Left colon (tissue), 2 donors: ENCODE results near the gene SLC34A3. TPM values are rescaled to one million over a fixed set of nuclear protein-coding genes. Genes with fewer than 3 reads are reported as not detected.

Source experiments
- ATAC-seq: fragments of 200-7000 bp; cut with Tn5 transposase; one replicate; pipeline ENCODE4 v1.9.1; 2020; ENCODE audit warnings: mild to moderate bottlenecking, moderate library complexity
- DNase-seq, 2 donors: peaks; one replicate each; pipeline ENCODE4 v3.0.0-alpha.2; 2020
- intact Hi-C, 2 donors: fragments of 100-400 bp; cut with DNase I in 1 of 2; cut with micrococcal nuclease in 1 of 2; formaldehyde crosslinking; loops; one replicate each; pipeline versions ENCODE4 v1.11.2 to v1.14.0; 2022; cut with DNase I, micrococcal nuclease
- total RNA-seq, 2 donors: library from RNA; stranded (reverse); fragmentation: NEBNext Ultra II Directional; extraction: Animal tissue kit (Norgen Biotek cat#: 25700); gene quantifications; one replicate each; pipeline ENCODE4 v1.2.1, GENCODE V29; 2021
- donor health status: DM: no; HTN: no; CAD: no.
- donor health status: DM: yes; HTN: yes; CAD: no.

SLC34A3 gene
- total RNA-seq, 2 donors from 2014 or later = not detected

DNA sequence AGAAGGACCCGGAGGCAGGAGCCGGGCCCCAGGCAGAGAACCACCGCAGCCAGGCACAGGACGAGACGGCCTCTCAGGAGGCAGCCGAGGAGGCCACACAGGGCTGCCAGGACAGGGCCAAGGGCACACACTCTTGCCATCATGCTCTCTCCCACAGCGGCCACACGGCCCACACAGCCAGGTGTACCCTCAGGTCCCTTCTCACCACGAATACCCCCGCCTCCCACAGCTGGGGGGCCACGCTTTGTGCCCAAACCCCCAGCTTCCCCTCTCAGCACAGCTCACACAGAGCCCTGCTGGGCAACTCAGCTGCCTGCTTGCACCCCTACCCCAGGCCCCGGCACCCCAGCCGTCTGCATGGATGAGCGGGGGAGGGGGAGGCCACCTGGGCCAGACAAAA, 36.9 kb upstream of the SLC34A3 start:
- intact Hi-C loops = loop anchor here in 1 of 2 donors (5.0 kb wide), 1 partner anchor 51 kb away; no protein-coding TSS in a partner anchor
- ATAC-seq (no peak), DNase-seq (peak in 1 of 2 donors; percentile 18)

DNA sequence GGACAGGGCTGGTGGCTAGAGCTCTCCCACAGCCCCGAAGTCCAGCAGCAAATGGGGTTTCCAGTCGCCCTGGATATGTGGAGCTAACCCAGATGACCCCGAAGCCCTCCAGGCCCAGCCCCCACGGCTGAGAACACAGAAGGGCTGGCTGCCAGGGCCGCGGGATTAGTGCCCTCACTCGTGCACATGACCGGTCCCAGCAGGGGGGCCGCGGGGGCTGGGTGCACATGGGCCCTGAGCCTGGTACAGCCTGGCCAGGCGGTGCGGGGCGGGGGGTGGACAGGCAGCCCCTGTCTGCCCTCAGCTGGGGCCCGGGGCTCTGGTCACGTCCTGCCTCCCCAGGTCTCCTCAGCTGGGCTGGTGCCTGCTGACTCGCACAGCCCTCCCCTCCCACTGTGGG, 36.3 kb upstream of the SLC34A3 start:
- intact Hi-C loops = loop anchor here in 1 of 2 donors (5.0 kb wide), 1 partner anchor 52 kb away; no protein-coding TSS in a partner anchor
- DNase-seq (peak in 1 of 2 donors; percentile 54), ATAC-seq (no peak)

DNA sequence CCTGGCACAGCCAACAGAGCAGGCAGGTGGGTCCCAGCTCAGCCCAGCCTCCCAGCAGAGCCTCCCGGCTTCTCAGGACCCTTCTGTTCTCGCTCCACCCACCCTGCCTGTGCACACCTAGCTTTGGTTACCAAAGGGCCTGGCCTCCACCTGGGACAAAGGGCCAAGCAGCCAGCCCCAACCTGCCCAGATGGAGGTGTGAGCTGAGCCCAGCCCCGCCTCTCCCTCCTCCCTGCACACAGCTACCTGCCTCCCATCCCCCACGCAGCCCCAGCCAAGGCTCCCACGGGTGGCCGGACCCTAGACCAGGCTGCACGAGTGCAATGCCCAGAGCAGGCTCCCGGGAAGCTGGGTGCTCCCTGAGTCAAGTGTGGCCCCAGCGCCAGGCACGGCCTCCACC, 35.8 kb upstream of the SLC34A3 start:
- DNase-seq (peak; percentile 85 to 86), ATAC-seq (peak; percentile 51)
- intact Hi-C loops = loop anchor here in 1 of 2 donors (5.0 kb wide), 1 partner anchor 53 kb away; no protein-coding TSS in a partner anchor

DNA sequence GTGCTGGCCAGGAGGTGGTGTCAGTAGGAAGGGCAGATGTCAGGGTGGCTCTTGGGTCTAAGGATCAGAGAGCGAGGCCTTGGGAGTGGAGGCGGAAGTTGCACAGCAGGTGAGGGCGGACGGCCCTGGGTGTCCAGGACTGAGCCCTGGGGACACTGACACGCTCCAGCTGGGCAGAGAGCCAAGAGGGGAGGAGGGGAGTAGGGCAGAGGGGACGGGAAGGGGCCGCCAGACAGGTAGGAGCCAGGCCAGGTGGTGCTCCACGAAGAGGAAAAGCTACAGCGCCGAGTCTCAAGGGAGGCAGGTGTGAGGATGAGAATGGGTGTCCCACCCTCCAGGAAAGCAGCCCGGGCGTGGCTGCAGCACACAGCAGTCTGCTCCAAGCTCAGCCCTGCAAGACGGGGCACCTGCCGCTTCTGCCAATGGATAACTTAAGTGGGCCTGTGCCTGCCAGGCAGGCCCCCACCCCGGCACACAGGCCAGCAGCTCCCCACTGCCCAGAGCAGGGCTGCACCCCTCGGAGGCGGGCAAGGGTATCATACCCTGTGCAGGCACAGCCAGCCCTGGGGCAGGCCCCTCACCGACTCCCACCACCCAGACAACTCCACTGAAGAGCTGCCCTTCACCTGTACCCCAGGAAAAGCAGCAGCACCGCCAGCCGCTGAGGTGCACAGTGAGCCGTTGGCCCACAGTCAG, 35.0 kb upstream of the SLC34A3 start:
- DNase-seq = peak; percentile 90 to 93
- intact Hi-C loops = no loop called here
- peak; percentile 55 for ATAC-seq

DNA sequence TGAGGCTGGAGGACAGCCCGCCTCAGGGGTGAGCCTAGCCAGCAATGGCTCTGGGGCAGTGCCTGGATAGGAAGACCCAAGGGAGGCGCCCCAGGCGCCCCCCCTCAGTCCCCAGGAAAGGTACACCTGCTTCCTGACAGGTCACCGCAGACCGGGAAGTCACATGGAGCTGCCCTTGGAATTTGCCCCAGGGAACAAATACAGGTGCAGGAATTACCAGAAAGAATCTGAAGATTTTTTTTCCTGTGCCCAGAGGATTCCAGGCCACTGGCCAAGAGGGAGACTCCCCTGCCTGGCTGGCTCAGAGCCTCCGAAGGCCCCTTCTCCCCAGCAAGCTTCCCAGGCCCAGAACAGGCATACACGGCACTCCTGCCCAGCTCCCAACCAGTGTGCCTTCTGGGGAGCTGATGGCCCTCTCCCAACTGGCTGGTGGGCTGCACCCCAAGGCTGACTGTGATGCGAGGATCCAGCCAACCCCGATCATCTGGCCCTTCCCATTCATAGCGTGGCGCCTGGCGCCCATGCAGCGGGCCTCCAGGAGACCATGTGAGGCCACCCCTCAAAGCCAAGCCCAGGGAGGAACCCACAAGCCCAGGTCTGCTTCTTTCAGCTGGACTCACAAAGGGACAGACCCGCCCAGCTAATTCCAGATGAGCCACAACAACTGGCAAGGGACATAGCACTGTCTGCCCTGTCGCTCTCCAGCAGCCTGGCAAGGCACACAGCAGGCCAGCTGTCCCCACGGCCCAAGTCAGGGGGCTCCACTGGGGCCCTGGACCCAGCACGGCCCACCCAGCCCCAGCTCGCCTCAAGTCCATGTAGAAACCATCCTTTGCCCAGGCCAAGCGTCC, 32.4 kb upstream of the SLC34A3 start:
- intact Hi-C loops = no loop called here
- ATAC-seq (peak; percentile 38), DNase-seq (peak; percentile 73 to 89)

DNA sequence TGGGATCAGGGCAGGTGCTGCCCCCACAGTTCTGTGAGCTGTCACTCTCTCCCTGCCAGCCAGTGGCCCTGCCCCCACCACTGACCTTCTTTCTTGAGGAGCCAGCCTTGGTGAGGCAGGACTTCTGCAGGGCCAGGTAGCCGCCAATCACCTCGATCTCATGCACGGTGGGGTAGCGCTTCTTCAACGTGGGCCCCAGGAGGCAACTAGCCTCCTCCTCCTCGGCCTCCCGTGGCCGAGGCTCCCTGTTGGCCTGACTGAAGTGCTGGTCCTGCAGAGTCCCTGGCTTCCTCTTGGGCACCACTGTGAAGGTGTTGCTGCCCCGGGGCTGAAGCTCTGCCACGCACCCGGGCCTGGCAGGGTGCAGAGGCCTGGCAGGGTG, 31.8 kb upstream of the SLC34A3 start:
- intact Hi-C loops = no loop called here
- DNase-seq = peak in 1 of 2 donors; percentile 41
- no peak for ATAC-seq

DNA sequence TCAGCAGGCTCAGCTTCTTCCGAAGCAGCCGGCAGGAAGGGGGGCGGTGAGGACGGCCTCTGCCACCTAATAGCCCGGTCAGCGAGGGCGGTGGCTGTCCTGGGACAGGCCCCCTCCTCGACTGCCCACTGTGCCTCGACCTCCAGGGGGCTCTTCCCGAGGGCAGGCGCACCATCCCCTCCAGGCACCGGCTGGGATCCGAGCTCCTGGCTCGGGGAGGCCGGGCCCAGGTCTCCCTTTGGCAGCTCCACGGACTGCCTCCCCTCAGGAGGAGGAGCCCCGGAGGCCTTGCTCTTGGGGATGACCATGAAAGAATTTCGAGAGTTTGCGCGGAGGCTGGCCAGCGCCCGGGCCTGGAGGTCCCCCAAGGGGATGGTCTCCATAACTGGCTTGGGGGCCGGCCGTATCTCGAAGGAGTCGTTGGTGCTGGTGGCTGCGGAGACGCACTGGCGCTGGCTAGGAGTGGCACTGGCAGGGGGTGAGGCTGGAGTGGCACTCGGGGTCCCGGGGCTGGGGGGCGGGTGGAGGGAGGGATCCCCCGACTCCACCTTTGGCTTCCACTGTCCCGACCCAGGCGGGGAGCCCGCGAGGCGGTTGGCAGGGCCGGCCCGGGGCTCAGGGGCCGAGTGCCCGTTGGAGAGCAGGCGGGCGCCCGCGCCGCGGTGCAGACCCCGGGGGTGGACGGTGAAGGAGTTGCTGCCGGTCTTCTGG, 31.1 kb upstream of the SLC34A3 start:
- ATAC-seq = no peak
- peak in 1 of 2 donors; percentile 30 for DNase-seq
- intact Hi-C loops = no loop called here

DNA sequence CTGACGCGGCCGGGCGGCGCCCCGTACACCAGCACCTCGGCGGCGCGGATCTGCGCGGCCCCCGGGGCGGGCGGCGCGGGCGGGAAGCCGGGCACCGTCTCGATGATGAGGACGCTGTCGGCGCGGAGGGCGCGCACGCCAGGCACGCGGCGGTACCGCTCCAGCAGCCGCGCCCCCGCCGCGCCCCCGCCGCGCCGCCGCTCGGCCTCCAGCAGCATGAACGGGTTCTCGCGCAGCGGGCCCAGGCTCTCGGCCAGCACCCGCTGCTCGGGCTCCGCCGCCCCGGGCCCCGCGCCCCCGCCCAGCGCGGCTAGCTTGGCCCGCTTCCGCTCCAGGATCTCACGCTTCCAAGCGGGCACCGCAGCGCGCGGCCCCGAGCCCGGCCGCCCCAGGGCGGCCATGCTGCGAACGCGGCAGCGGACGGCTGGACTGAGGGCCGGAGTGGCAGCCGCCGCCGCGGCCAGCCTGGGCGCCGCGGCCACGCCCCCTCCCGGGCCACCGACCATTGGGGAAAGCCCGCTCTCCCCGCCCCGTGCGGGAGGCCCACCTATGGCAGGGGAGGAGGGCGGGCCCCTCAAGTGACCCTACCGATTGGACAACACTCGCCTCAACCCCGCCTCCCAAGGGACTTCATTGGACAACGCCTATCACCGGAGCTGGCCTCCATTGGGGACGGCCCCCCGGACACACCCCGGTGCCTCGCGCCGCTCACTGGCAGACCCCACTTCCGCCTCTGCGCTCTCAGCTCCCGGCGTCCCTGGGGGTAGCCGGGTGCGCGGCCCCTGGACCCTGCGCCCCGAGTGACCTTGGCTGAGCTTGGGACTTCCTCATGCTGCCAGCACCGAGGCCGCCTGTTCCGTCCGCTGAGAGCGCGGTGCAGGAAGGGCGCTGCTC, 30.1 kb upstream of the SLC34A3 start, which contains the start of gene TPRN:
Gene TPRN, minus strand, starts transcription at position 431 of the 894 bp plus-strand sequence. Its CDS starts 30 bp downstream, at position 401.
- intact Hi-C loops = no loop called here
- peak; percentile 71 for ATAC-seq
- peak; percentile 99 to 100 for DNase-seq

DNA sequence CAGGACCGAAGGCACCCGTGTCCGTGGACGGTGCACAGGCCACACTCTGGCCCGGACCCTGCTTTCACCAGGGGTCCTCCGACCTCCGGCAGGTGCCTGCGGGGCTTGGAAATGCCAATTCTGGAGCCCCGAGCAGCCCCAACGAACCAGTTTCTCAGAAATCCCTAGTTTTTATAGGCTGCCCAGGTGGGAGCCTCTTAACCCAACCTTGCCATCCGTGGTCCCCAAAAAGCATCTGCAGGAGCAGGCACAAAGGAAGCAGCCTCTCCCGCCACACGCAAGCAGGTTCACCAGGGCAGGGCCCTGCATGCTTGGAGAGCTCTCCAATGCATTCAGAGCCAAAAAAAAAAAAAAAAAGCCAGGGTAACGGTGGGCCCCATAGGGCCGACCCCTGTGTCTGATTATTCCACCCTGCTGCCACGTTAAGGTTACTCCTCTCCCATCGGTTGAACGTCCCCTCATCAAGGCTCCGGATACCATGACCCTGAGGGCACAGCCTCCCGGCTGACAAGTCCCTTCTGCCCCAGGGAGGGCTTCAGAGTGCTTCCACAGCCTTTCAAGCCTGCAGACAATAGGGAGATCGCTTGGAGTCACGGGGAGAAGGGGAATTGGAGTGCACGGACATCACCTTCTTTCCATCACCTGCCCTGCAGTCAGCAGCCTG, 29.4 kb upstream of the SLC34A3 start:
- DNase-seq (no peak), ATAC-seq (no peak)
- intact Hi-C loops = no loop called here

DNA sequence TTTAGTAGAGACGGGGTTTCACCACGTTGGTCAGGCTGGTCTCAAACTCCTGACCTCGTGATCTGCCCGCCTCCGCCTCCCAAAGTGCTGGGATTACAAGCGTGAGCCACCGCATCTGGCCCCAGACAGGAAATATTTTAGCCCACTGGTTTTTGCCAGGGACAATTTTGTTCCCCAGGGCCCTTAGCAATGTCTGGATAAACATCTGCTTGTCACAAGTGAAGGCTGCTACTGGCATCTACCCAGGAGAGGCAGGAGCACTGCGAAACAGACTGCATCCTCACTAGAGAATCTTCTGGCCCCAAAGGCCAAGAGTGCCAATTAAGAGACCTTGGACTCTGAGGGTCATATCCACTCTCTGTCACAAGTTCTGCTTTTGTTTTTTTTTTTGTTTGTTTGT, 27.7 kb upstream of the SLC34A3 start:
- DNase-seq = no peak
- intact Hi-C loops = no loop called here
- no peak for ATAC-seq

DNA sequence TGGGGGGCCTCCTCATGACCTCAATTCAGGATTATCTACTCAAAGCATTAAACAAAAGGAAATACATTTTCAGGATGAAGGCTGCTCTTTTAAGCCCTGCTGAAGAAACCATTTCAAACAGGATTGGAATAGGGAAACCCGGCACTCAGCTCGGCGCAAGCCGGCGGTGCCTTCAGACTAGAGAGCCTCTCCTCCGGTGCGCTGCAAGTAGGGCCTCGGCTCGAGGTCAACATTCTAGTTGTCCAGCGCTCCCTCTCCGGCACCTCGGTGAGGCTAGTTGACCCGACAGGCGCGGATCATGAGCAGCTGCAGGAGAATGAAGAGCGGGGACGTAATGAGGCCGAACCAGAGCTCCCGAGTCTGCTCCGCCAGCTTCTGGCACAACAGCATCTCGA, 26.0 kb upstream of the SLC34A3 start:
- intact Hi-C loops = no loop called here
- ATAC-seq = no peak
- peak in 1 of 2 donors; percentile 24 for DNase-seq

DNA sequence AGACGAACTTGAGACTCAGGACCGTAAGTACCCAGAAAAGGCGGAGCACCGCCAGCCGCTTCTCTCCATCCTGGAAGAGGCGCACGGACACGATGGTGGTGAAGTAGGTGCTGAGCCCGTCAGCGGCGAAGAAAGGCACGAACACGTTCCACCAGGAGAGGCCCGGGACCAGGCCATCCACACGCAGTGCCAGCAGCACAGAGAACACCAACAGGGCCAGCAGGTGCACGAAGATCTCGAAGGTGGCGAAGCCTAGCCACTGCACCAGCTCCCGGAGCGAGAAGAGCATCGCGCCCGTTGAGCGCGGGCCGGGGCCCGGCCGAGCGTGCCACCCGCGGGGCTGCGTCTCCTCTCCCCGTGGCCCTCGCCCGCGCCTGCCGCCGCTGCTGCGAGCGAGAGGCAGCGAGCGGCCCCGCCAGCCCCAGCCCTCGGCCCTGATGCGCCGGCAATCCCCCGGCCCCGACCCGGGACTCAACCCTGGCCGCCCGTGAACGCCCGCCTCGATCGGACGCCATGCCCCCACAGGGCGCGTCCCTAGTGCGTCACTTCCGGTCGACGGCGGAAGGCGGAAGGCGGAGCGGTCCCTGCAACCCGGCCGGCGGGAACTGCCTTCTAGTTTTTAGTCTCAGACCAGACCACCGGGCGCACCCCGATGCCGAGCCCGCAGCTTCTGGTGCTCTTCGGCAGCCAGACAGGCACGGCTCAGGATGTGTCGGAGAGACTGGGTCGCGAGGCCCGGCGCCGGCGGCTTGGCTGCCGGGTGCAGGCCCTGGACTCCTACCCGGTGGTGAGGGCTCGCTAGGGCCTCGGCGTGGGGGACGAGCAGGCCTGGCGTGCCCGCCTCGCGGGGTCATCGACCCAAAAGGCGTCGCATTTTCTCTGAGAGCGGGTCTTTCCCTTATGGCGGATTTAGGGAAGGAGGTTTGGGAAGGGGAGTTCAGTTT, 25.3 kb upstream of the SLC34A3 start, which contains the start of the genes NDOR1 and TMEM203:
Gene NDOR1, plus strand, starts transcription at position 575 of the 944 bp plus-strand sequence. Its CDS starts 78 bp downstream, at position 653.
Gene TMEM203, minus strand, starts transcription at position 523 of the 944 bp plus-strand sequence. Its CDS starts 234 bp downstream, at position 289.
- DNase-seq (peak; percentile 87 to 95), ATAC-seq (peak; percentile 64)
- intact Hi-C loops = no loop called here

DNA sequence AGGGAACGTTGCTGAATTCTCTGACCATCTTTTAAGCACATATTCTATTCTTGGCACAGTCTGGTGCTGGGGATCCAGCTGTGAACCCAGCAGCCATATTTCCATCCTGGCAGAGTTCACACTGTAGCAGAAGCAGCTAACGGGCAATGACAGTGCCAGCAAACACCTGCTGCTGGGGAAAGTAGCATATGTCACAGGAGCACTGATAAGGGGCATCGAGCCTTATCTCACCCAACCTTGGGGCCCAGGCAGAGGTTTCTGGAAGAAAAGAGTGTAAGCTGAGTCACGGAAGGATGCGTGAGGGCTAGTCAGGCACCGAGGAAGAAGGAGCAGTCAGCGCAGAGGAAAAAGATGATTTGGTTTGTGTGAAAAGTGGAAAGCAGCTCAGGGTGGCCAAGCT, 24.1 kb upstream of the SLC34A3 start:
- DNase-seq = no peak
- intact Hi-C loops = no loop called here
- no peak for ATAC-seq

DNA sequence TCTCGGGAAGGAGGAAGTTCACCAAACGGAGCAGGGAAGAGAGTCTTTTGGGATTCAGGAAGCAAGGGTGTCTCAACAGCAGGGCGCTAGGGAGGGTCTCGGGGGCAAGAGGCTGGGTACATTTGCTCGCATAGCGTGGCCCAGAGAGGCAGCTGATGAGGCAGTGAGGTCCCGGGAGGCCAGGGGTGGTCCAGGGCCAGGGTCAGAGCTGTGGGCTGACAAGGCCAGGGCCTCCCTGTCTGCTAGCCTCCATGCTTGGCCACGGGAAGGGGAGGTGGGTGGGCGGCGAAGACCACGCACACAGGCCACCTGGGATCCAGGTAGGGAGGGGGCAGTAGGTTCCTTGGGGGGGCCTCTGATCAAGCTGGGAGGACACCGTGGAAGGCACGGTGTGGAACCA, 19.2 kb upstream of the SLC34A3 start:
- intact Hi-C loops = no loop called here
- ATAC-seq = no peak

DNA sequence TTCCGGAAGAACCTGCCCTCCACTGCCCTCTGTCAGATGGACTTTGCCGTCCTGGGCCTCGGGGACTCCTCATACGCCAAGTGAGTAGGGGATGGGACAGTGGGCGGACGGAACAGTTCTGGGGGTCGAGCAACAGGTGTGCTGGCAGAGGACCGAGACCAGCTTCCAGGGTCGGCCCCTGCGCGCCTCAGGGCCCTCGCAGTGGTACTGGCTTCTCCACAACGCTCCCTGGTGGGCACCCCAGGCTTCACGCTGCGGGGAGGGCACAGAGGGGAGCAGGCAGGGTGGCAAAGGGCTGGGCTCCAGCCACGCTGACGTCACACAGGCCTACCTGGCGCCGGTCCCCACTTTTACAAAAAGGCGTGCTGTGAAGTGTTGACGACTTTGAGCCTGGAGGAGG, 18.2 kb upstream of the SLC34A3 start:
- DNase-seq (peak in 1 of 2 donors; percentile 6), ATAC-seq (no peak)
- intact Hi-C loops = no loop called here

More for the DNA sequence above, 19.2 kb upstream of the SLC34A3 start:
- no peak for DNase-seq
